Right lobe of liver (tissue), 6 donors: Measurements from ENCODE around the gene PDCD7. TPM values are rescaled to one million over a fixed set of nuclear protein-coding genes. Genes with fewer than 3 reads are reported as not detected.
"Not testable (repeated sequence)": the region's sequence is repeated elsewhere in the genome, so short reads cannot be mapped to it uniquely, and the experiment has no call there.

ENCODE experiments used
- ATAC-seq, 4 donors: fragments of 200-7000 bp; cut with Tn5 transposase; one replicate each; pipeline ENCODE4 v1.9.1; 2020; ENCODE audit warnings: mild to moderate bottlenecking in 4 of 4, moderate library complexity in 4 of 4
- DNase-seq, 3 donors: peaks; one replicate each; pipeline ENCODE4 v3.0.0-alpha.2; 2020
- H3K27ac ChIP-seq, 3 donors: fragments of 200-600 bp; one replicate each; pipeline ENCODE4 v1.8.0; 2022
- H3K27me3 ChIP-seq, 2 donors: fragments of 200-600 bp; one replicate each; pipeline ENCODE4 v1.8.0; 2022
- H3K36me3 ChIP-seq, 4 donors: fragments of 200-600 bp; sonication (generic) in 1 of 4; one replicate each; pipeline versions ENCODE4 v1.5.1 to v1.8.0; 2017 to 2022; ENCODE audit warnings: control low read depth in 1 of 4
- H3K4me1 ChIP-seq, 4 donors: fragments of 200-600 bp; sonication (generic) in 1 of 4; one replicate each; pipeline versions ENCODE4 v1.5.1 to v1.8.0; 2017 to 2022; ENCODE audit warnings: control low read depth in 1 of 4
- H3K4me3 ChIP-seq, 3 donors: fragments of 200-600 bp; one replicate each; pipeline ENCODE4 v1.8.0; 2022
- H3K9me3 ChIP-seq, 4 donors: fragments of 200-600 bp; sonication (generic) in 1 of 4; one replicate each; pipeline versions ENCODE4 v1.5.1 to v1.8.0; 2017 to 2022; ENCODE audit warnings: control low read depth in 1 of 4
- POLR2A ChIP-seq: fragments of 450-650 bp; IDR thresholded peaks from one replicate; pipeline ENCODE4 v1.6.1; 2017; ENCODE audit warnings: antibody characterized with exemption, mild to moderate bottlenecking
- WGBS: methylation state at CpG from one replicate; pipeline ENCODE4 v1.1.6; 2018; ENCODE audit warnings: low coverage, low lambda C conversion rate; ENCODE audit not compliant: insufficient coverage; ENCODE audit errors: missing lambda C conversion rate; 5-methylcytosine and 5-hydroxymethylcytosine counted together
- intact Hi-C, 2 donors: fragments of 100-400 bp; cut with DNase I; formaldehyde crosslinking; loops; one replicate each; pipeline versions ENCODE4 v1.11.2 to v1.14.1; 2022
- long read RNA-seq: library from polyadenylated mRNA; unstranded; transcript quantifications from one replicate; pipeline ENCODE4 v2.0.0, GENCODE V29; 2019
- total RNA-seq, 6 experiments: library from RNA; depleted of rRNA in 2 of 6; stranded (reverse); fragments of >200 nt in 2 of 6; fragmentation: NEBNext Ultra II Directional in 3 of 6; extraction: Animal tissue kit (Norgen Biotek cat#: 25700) in 3 of 6; gene quantifications; one replicate each; pipeline versions ENCODE4 v1.1.0 to v1.2.4, GENCODE V29; 2016 to 2023
- TF ChIP-seq, protein P1 (sequence below), 4 donors: fragments of 200-600 bp in 3 of 4; fragments of 450-650 bp in 1 of 4; IDR thresholded peaks; one replicate each; pipeline versions ENCODE4 v1.5.1 to v1.8.0; 2016 to 2022; ENCODE audit warnings: antibody characterized with exemption in 4 of 4, mild to moderate bottlenecking in 2 of 4
- donor health status: DM: no; HTN: yes; CAD: no.
- donor health status: DM: no; HTN: no; CAD: no.
- donor health status: DM: no; HTN: no; CAD: no.
- donor health status: DM: no; HTN: yes; CAD: no.
- donor health status: DM: no; HTN: yes; CAD: no.

PDCD7 gene, protein sequence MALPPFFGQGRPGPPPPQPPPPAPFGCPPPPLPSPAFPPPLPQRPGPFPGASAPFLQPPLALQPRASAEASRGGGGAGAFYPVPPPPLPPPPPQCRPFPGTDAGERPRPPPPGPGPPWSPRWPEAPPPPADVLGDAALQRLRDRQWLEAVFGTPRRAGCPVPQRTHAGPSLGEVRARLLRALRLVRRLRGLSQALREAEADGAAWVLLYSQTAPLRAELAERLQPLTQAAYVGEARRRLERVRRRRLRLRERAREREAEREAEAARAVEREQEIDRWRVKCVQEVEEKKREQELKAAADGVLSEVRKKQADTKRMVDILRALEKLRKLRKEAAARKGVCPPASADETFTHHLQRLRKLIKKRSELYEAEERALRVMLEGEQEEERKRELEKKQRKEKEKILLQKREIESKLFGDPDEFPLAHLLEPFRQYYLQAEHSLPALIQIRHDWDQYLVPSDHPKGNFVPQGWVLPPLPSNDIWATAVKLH
- 10 to 100 TPM in 3 of 6 experiments, 1 to 10 TPM in 3; 6.3 to 12.2 (median 9.1) TPM for total RNA-seq
- long read RNA-seq, result 0 reads

DNA sequence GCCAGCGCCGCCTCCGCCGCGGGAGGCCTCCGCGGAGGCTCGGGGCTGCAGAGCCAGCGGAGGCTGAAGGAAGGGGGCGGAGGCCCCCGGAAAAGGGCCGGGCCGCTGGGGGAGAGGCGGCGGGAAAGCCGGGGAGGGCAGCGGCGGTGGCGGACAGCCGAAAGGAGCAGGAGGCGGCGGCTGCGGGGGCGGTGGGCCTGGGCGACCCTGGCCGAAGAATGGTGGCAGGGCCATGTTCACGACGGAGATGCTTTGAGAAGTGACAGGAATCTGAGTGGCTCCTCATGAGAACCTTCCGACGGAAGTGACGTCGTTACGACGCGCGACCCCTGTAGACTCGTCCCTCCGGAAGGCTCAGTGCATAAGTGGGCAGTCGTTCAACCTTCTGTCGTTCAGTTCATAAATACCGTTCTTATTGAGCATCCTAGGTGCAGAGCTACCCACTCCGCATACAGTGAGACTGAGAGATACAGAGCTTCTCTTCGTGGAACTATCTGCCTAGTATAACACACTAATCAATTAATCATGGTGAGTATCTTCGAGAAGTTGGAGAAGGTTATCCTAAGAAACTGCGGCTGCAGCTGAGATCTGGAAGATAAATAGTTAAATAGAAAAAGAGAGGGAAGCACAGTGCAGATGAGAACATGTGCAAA, at the start of gene PDCD7:
TSS of gene PDCD7 (minus strand) at position 261 of the 653 bp plus-strand sequence. CDS start at position 234, 27 bp downstream.
- Histone ChIP-seq H3K4me3 (peak within 1 kb of the TSS; percentile 70 to 82 (median 81)), H3K9me3 (no peaks in the 10 kb centered on the region), H3K4me1 (peaks cover 0 to 20% (median 7%) of the 10 kb centered on the region in 4 donors), H3K27me3 (no peaks in the 10 kb centered on the region), H3K27ac (peak within 1 kb of the TSS; percentile 71 to 82 (median 73)), H3K36me3 (peaks cover 0 to 12% (median 3%) of the 10 kb centered on the region in 4 donors)
- ATAC-seq (peak; percentile 91 to 94 (median 92)), DNase-seq (peak; percentile 87 to 89 (median 88))
- TF ChIP-seq, protein P1, sequence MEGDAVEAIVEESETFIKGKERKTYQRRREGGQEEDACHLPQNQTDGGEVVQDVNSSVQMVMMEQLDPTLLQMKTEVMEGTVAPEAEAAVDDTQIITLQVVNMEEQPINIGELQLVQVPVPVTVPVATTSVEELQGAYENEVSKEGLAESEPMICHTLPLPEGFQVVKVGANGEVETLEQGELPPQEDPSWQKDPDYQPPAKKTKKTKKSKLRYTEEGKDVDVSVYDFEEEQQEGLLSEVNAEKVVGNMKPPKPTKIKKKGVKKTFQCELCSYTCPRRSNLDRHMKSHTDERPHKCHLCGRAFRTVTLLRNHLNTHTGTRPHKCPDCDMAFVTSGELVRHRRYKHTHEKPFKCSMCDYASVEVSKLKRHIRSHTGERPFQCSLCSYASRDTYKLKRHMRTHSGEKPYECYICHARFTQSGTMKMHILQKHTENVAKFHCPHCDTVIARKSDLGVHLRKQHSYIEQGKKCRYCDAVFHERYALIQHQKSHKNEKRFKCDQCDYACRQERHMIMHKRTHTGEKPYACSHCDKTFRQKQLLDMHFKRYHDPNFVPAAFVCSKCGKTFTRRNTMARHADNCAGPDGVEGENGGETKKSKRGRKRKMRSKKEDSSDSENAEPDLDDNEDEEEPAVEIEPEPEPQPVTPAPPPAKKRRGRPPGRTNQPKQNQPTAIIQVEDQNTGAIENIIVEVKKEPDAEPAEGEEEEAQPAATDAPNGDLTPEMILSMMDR (IDR thresholded peaks at IDR 0.05), result no peak
- TF ChIP-seq POLR2A, result peak; percentile 64
- intact Hi-C loops, result no loop called here
- 1% methylated on average over 21 of the region's 45 CpGs for WGBS

DNA sequence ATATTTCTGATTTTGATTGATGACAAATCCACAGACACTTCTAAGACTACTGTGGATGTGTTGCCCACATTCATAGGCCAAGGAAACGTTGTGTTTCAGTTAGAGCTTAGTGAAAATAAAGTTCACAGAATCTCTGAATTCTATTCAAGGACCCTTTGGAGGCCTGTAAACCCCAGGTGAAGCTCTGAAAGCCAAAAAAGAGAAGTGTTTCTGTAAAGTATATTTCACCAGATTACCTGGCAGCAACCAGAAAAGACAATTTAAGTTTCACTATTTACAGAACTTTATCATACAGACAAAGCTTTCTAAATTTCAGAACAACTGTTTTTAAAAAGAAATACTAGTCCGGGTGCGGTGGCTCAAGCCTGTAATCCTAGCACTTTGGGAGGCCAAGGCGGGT, 48.9 kb upstream of the PDCD7 start:
- Histone ChIP-seq H3K4me1 (peaks cover 0 to 42% (median 5%) of the 10 kb centered on the region in 4 donors), H3K36me3 (peaks cover 0 to 24% (median 9%) of the 10 kb centered on the region in 4 donors), H3K9me3 (no peaks in the 10 kb centered on the region), H3K27me3 (no peaks in the 10 kb centered on the region), H3K27ac (peak overlapping the region; percentile 15 to 98 (median 98)), H3K4me3 (peak overlapping the region in 1 of 3 donors; percentile 82)
- WGBS, result 60% methylated on average over 4 of the region's 4 CpGs
- intact Hi-C loops, result no loop called here
- ATAC-seq, result no peak
- no peak for TF ChIP-seq POLR2A
- TF ChIP-seq, protein P1 (IDR thresholded peaks at IDR 0.05), result no peak
- no peak for DNase-seq

DNA sequence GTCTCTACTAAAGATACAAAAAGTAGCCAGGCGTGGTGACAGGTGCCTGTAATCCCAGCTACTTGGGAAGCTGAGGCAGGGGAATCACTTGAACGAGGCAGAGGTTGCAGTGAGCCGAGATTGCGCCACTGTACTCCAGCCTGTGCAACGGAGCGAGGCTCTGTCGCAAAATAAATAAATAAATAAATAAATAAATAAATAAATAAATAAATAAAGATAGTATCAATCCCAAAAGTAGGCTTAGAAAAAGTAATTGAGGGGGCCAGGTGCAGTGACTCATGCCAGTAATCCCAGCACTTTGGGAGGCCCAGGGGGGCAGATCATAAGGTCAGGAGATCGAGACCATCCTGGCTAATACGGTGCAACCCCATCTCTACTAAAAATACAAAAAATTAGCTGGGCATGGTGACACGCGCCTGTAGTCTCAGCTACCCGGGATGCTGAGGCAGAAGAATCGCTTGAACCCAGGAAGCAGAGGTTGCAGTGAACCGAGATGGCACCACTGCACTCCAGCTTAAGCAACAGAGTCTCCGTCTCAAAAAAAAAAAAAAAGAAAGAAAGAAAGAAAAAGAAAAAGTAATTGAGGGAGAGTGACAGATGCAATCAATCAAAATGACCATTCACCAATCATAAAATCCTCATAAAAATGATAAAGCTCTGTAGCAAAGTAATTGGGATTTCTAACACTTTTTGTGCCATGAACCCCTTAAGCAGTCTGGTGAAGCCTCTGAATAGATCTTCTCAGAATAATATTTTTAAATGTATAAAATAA, 48.2 kb upstream of the PDCD7 start:
- 57% methylated on average over 8 of the region's 15 CpGs for WGBS
- Histone ChIP-seq H3K27ac (peak overlapping the region in 1 of 3 donors; percentile 98), H3K4me1 (peaks cover 0 to 42% (median 5%) of the 10 kb centered on the region in 4 donors), H3K36me3 (peaks cover 0 to 31% (median 12%) of the 10 kb centered on the region in 4 donors)
- DNase-seq, ATAC-seq, H3K9me3 ChIP-seq, H3K27me3 ChIP-seq, H3K4me3 ChIP-seq, intact Hi-C loops: not testable (repeated sequence)

DNA sequence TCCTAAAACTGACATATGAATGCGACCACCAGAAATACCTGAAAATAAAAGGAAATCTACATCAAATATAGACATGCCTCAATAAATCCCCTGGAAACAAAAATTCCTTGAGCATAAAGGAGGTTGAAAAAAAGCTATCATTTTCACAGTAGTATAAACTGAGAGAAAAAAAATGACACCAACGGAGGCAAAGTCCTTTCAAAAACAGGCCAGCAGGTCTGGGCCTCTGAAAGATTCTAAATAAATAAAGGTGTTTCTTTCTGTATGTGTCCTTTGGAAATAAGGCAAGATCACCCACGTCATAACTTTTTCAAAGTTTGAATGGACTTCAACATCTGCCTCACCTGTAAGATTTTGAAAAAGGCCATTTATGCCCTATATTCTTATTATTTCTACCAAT, 46.6 kb upstream of the PDCD7 start:
- ATAC-seq (peak in 3 of 4 donors; percentile 10 to 19 (median 18)), DNase-seq (no peak)
- 31% methylated on average over 3 of the region's 3 CpGs for WGBS
- no peaks in the 10 kb centered on the region for H3K9me3 ChIP-seq
- no peaks in the 10 kb centered on the region for H3K27me3 ChIP-seq
- intact Hi-C loops, result no loop called here
- no peak for TF ChIP-seq POLR2A
- TF ChIP-seq, protein P1 (IDR thresholded peaks at IDR 0.05), result no peak
- H3K36me3 ChIP-seq, result peaks cover 0 to 46% (median 17%) of the 10 kb centered on the region in 4 donors
- peaks cover 0 to 42% (median 4%) of the 10 kb centered on the region in 4 donors for H3K4me1 ChIP-seq
- no peak overlapping the region for H3K4me3 ChIP-seq
- H3K27ac ChIP-seq, result peak overlapping the region in 2 of 3 donors; percentile 75 to 98
